Activated CD8-positive, alpha-beta memory T cell treated with anti-CD3 and anti-CD28 coated beads, Interleukin-2, amount 50 U/mL, for 24 hours (primary cell): ENCODE measurements around the gene MAP3K2.

Experiments
- DNase-seq: peaks from one replicate; pipeline ENCODE4 v3.0.0-alpha.2; 2020; ENCODE audit errors: extremely low read depth

Gene MAP3K2

DNA sequence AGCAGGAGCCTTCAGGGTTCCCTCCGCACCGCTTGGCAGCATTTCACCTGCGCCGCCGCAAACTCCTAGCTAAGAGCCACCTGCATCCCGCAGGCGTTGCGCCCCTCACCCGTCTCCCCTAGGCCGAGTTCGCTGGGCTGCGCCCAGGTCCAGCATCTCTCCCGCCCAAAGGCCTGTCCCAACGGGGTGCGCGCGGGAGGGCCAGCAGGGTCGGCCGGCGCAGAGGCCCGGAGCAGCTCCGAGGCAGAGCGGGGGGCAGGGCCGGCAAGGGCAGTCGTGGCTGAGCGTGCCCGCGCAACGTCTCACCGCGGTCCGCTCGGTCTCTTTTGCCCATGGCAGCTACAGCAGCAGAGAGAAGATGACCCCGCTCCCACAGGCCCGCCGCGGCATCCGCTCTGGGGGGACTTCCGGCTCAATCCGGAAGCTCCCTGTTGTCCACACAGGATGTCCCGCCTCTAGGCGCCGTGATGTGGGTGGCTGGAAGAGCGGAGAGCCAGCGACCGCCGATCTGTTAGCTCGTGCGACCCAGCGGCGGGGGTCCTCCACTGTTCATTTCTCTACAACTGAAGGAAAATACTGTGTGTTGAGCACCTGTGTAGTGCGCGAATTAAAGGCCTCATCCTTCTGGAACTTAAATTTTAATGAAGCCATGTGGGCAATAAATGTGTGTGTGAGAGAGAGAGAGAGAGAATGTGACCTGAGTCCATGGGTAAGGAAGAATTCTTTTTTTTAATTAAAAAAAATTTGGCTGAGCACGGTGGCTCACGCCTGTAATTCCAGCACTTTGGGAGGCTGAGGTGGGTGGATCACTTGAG, 93.8 kb downstream of the MAP3K2 start, which contains the start of gene ERCC3:
TSS of gene ERCC3 (minus strand) at position 397 of the 815 bp plus-strand sequence. CDS start at position 334, 63 bp downstream.
- DNase-seq = peak; percentile 72

- DNase-seq = no peak
Measured at GRCh38 chr2:127293386-127293747, 94.4 kb downstream of the MAP3K2 start.

DNA sequence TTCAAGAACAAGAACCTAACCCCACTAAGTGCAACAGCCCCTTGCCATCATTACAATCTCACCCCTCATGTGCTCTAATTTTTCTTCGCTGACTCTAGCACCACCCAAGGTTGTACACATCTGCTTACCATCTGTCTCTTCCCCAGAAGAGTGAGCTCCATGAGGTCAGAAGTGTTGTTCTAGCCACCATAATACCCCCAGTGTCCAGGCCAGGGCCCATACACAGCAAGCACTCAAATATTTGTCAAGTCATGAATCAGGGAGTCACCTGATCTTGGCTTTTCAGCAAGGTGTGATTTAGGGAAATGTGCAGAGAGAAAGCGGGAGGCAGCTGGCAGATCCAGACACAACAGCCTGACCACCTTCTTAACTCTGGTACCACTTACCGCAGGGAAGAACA, 99.5 kb downstream of the MAP3K2 start:
- no peak for DNase-seq

DNA sequence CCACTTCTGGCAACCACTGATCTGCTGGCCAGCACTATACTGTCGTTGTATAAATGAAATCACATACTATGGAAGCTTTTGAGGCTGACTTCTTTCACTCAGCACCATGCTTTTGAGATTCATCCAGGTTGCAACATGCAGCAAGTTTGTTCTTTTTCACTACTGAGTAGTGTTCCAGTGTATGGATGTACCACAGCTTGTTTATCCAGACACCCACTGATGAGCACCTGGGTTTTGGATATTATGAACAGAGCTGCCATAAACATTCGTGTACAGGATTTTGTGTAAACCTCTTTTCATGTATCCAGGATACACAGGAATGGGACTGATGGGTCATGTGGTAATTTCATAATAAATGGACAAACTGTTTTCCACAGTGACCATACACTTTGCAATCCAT, 104.5 kb downstream of the MAP3K2 start:
- DNase-seq = no peak

DNA sequence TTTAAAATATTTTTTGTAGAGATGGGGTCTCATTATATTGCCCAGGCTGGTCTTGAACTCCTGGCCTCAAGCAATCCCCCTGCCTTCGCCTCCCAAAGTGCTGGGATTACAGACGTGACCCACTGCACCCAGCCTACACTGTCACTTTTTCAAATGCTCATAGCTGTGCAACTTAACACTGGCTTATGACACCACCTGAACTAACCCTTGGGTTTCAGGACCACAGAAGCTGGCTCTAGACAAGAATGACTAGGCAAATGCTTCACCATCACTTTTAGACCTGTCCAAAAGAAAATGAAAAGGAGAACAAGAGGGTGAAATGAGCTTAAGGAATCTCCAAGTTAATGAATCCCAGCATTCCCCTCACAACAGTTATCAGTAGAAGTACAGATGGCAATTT, 107.1 kb downstream of the MAP3K2 start:
- DNase-seq = no peak

- DNase-seq = no peak
Measured at GRCh38 chr2:127279781-127280180, 108.0 kb downstream of the MAP3K2 start.

DNA sequence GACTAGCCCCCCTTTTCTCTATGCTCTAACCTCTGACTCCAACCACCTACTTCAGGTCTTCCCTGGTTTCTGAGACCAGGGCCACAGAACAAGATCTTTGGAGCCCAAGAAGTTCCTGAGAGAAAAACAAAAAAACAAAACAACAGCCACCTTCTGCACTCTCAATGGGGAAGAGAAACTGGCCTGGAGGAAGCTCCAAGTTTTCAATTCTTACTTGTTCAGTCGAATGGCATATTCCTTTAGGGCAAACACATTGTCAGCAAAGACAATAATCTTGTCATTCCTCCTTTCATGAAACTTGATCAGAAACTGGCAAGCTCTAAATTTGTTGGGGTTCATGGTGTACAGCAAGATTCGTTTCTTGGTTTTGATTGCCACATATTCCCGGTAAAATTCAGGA, 108.8 kb downstream of the MAP3K2 start:
- DNase-seq = no peak

DNA sequence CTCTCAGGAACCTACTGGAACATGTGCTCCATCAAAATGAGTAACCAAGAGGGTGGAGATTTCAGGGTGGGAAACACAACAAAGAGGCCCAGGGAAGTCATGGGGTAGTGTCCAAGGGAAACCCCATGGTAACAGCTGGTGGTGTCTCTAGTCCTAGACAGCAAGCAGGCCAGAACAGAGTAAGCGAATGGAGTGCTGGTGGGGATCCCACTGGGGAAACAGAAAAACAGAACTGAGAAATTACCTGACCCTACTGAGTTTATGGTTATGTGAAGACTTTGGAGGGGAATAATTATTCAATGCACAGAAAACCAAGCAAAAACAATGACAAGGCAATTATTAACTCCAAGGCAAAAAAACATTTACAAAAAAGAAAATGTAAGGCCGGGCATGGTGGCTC, 110.7 kb downstream of the MAP3K2 start:
- DNase-seq = no peak

GRCh38 chr2:127275789-127276188, 112.0 kb downstream of the MAP3K2 start:
- no peak for DNase-seq

- DNase-seq = no peak
Measured at GRCh38 chr2:127275356-127275755, 112.4 kb downstream of the MAP3K2 start.

- no peak for DNase-seq
Measured at GRCh38 chr2:127270663-127271062, 117.1 kb downstream of the MAP3K2 start.

- DNase-seq = no peak
Measured at GRCh38 chr2:127261804-127262406, 125.9 kb downstream of the MAP3K2 start.

GRCh38 chr2:127259355-127259754, 128.4 kb downstream of the MAP3K2 start:
- DNase-seq = no peak

GRCh38 chr2:127256866-127257265, 130.9 kb downstream of the MAP3K2 start:
- no peak for DNase-seq

- no peak for DNase-seq
Measured at GRCh38 chr2:127256381-127256780, 131.4 kb downstream of the MAP3K2 start.

DNA sequence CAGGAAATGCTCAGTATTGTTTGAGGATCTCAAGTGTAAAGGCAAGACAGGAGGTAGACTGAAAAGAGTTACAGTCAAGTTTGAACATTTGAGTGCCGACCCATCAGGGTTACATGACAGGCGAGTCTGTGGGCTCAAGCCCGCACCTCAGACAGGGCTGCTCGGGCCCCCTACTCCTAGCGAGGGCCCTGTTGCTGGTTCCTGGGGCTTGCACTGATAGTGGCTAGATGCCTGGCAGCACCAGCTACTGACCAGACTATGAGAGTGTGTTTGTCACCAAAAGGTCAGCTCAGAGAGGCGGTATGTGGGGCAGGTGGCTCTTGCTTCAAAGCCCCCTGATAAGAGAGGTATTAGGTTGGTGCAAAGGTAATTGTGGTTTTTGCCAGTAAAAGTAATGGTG, 132.1 kb downstream of the MAP3K2 start:
- DNase-seq = no peak

DNA sequence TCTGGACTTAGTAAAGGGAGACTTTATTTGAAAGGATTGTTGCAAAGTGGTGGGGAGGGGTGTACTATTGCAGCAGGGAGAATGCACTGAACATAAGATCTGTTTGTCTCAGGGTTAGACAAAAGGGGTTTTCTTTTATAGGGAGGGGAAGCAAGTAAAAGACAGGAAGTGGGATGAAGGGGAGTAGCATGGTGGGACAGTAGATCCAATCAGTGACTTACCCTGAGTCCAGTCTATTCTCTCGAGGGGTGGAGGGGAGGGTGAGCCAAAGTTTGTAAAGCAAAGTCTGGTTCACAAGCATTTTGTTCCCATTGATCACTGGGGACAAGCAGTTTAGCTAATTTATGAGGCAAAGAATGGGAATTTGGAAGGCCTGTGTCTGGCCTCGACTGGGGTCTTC, 132.6 kb downstream of the MAP3K2 start:
- no peak for DNase-seq

DNA sequence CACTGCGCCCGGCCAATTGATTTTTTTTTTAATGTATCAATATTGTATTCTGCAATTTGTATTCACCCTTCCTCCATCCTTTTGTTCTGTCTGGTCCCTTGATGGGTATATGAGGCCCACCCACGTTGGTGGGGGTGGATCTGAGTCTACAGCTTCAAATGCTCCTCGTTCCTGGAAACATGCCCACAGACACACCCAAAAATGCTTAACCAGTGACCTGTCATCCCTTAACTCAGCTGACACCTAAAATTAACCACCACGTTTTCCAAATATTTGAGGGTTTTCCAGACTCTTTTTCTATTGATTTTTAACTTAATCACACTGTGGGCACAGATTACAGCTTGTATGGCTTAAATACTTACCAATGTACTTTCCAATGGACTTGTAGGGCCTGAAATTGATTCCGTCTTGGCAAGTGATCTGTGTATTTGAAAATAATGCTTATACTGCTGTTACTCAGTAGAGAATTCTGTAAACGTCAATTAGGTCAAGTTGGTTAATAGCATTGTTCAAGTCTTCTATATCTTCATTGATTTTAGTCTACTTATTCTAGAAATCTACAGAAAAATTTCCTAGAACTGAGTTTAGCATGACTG, 133.3 kb downstream of the MAP3K2 start:
- no peak for DNase-seq
